GM12892 (cell line): ENCODE data around the gene FBXO4.

Experiments used
- POLR2A ChIP-seq: IDR thresholded peaks from 2 replicates; pipeline ENCODE4 v1.6.1; 2011; ENCODE audit warnings: low read depth, low read length, control low read depth
- POLR2AphosphoS5 ChIP-seq: IDR thresholded peaks from 2 replicates; pipeline ENCODE4 v1.6.1; 2011; ENCODE audit warnings: low read depth, low read length, control low read depth
- TAF1 ChIP-seq: IDR thresholded peaks from 2 replicates; pipeline ENCODE4 v1.6.1; 2011; ENCODE audit warnings: low read depth, mild to moderate bottlenecking, control low read depth, low read length, borderline replicate concordance

DNA sequence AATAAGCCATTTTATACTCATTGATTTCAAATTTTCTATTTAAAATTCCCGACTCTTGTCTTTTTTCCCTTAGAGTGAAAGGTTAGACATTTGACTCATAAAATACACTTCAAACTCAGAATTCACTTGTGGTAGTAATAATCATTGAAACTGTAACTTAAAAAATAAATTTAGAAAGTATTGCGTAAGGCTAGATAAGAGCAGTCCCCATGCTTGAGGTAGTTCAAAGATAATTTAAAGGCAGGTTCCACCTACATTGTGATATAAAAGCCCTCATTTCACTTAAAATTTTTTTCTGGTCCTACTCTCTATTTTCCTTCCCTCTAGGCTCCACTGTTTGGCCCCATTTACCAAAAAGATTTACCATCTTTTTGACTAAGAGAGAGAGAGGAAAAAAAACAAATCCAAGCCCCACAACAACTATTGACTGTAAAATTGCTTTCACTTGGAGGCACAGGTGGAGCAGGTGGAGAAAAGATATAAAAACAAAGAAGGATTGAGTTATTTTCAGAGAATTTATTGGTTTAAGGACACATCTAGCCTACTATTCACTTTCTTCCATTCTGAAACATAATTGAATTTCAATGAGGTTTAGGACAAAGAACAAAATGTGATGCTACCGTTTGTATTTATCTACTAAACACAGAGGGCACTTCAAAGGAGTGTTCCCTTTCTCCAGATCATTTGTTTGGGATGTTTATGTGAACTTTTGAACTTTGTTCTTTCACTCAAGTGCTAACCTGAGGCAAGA lies 61.0 kb downstream of the FBXO4 start:
- no peak for TF ChIP-seq POLR2A
- no peak for TF ChIP-seq TAF1
- TF ChIP-seq POLR2AphosphoS5: no peak
